GM18870 (cell line): ENCODE measurements around the gene MBD3L5.
"Not testable (repeated sequence)": the region's sequence is repeated elsewhere in the genome, so short reads cannot be mapped to it uniquely, and the experiment has no call there.

Source experiments
- ATAC-seq: cut with Tn5 transposase; IDR thresholded peaks from one replicate; pipeline ENCODE4 v1.9.1; 2021; ENCODE audit warnings: moderate library complexity; ENCODE audit not compliant: unreplicated experiment

Gene MBD3L5

GRCh38 chr19:7051421-7051820, 21.0 kb downstream of the MBD3L5 start:
- ATAC-seq = not testable (repeated sequence)

GRCh38 chr19:7052896-7053295, 22.5 kb downstream of the MBD3L5 start:
- not testable (repeated sequence) for ATAC-seq

- ATAC-seq = not testable (repeated sequence)
These were observed 24.4 kb downstream of the MBD3L5 start for GRCh38 chr19:7054635-7055368.

GRCh38 chr19:7055679-7056078, 25.3 kb downstream of the MBD3L5 start:
- ATAC-seq = not testable (repeated sequence)

GRCh38 chr19:7056371-7056770, 26.0 kb downstream of the MBD3L5 start:
- not testable (repeated sequence) for ATAC-seq

- ATAC-seq = not testable (repeated sequence)
These were observed 28.2 kb downstream of the MBD3L5 start, which contains the start of gene MBD3L3 for GRCh38 chr19:7058576-7058975. TSS of gene MBD3L3 (minus strand) at chr19:7058676. CDS start at chr19:7058605, 71 bp downstream.

- not testable (repeated sequence) for ATAC-seq
These were observed 29.6 kb downstream of the MBD3L5 start for GRCh38 chr19:7059977-7060376.

GRCh38 chr19:7063339-7063738, 33.0 kb downstream of the MBD3L5 start:
- ATAC-seq = no peak

- ATAC-seq = no peak
These were observed 33.5 kb downstream of the MBD3L5 start for GRCh38 chr19:7063764-7064418.

GRCh38 chr19:7067122-7067521, 36.7 kb downstream of the MBD3L5 start:
- ATAC-seq = not testable (repeated sequence)

GRCh38 chr19:7067716-7068115, 37.3 kb downstream of the MBD3L5 start:
- ATAC-seq = no peak

- ATAC-seq = no peak
These were observed 38.2 kb downstream of the MBD3L5 start for GRCh38 chr19:7068599-7068998.

GRCh38 chr19:7069042-7069903, 38.9 kb downstream of the MBD3L5 start, which contains the start of gene ZNF557:
TSS of gene ZNF557 (plus strand) at chr19:7069703. CDS start at chr19:7075075, 5,372 bp downstream.
- ATAC-seq = peak; percentile 79

GRCh38 chr19:7069904-7070226, 39.5 kb downstream of the MBD3L5 start:
- ATAC-seq = no peak

GRCh38 chr19:7072541-7072940, 42.2 kb downstream of the MBD3L5 start:
- no peak for ATAC-seq

GRCh38 chr19:7074705-7075282, 44.4 kb downstream of the MBD3L5 start:
- ATAC-seq = no peak

- no peak for ATAC-seq
These were observed 45.8 kb downstream of the MBD3L5 start for GRCh38 chr19:7076151-7076550.

- ATAC-seq = no peak
These were observed 47.6 kb downstream of the MBD3L5 start for GRCh38 chr19:7078008-7078407.
